Measurements from ENCODE around the gene METAP2. TPM values are rescaled to one million over a fixed set of nuclear protein-coding genes. Genes with fewer than 3 reads are reported as not detected.
"Not testable (repeated sequence)": the region's sequence is repeated elsewhere in the genome, so short reads cannot be mapped to it uniquely, and the experiment has no call there.

The METAP2 gene
- total and polyA plus RNA-seq, 2 of the 8 experiments (the other 6 are each of a cell fraction or from before 2014, with no cell fraction given), result 41.3 to 114 TPM

DNA sequence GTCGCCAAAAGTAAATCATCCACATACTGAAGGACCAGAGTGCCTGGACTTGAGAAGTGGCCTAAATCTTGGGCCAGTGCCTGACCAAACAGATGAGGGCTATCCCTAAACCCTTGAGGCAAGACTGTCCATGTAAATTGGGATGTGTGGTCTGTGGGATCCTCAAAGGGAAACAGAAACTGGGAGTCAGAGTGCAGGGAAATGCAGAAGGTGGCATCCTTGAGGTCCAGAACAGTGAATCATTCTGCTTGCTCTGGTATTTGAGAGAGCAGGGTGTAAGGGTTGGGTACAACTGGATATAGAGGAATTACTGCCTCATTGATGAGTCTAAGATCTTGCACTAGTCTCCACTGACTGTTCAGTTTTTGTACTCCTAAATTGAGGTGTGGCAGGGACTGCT lies 20.1 kb upstream of the METAP2 start:
- not testable (repeated sequence) for H2BK120ac ChIP-seq (replicated peaks; ENCODE audit: low read depth, low read length); H2AFZ ChIP-seq (ENCODE audit: low read length); H3K4me2 ChIP-seq (ENCODE audit: insufficient read depth in 1 of 2, low read depth in 2 of 2, low read length in 2 of 2); H3K79me2 ChIP-seq (ENCODE audit: control insufficient read depth in 1 of 2, insufficient read depth in 2 of 2, low read length in 2 of 2); H3K23ac ChIP-seq (ENCODE audit: insufficient read length); H3K79me1 ChIP-seq (ENCODE audit: low read depth, low read length); H3K9ac ChIP-seq (replicated peaks in 1 of 4; ENCODE audit: extremely low read depth in 1 of 4, low read depth in 3 of 4, low read length in 3 of 4); H3K23me2 ChIP-seq (ENCODE audit: low read depth, low read length); H4K20me1 ChIP-seq (replicated peaks in 1 of 2; ENCODE audit: control insufficient read depth in 1 of 2, insufficient read depth in 2 of 2, low read length in 2 of 2); H3K4me3 ChIP-seq (ENCODE audit: extremely low read depth in 1 of 4, insufficient read depth in 2 of 4, low read depth in 3 of 4, low read length in 4 of 4); H3K4ac ChIP-seq (replicated peaks; ENCODE audit: insufficient read length, low read depth, low read length); FAIRE-seq; H3K4me1 ChIP-seq (replicated peaks in 1 of 4; ENCODE audit: control insufficient read depth in 3 of 4, insufficient read depth in 4 of 4, low read length in 3 of 4); H3K18ac ChIP-seq (ENCODE audit: extremely low read depth, low read length); H2BK15ac ChIP-seq (ENCODE audit: low read length); H3K14ac ChIP-seq (ENCODE audit: insufficient read length); H3K27ac ChIP-seq (ENCODE audit: low read depth, low read length); H3K56ac ChIP-seq (replicated peaks; ENCODE audit: insufficient read length, low read depth, low read length); H3K27me3 ChIP-seq (replicated peaks in 1 of 4; ENCODE audit: control insufficient read depth in 3 of 4, extremely low read depth in 1 of 4, insufficient read depth in 3 of 4, low read length in 3 of 4); H4K5ac ChIP-seq (ENCODE audit: insufficient read length, low read depth, low read length); H3K36me3 ChIP-seq (ENCODE audit: control insufficient read depth in 2 of 4, insufficient read depth in 4 of 4, low read length in 3 of 4); H2AK5ac ChIP-seq (ENCODE audit: low read depth, low read length); H2BK12ac ChIP-seq (ENCODE audit: low read depth, low read length); H2BK20ac ChIP-seq (ENCODE audit: low read length); H4K8ac ChIP-seq (ENCODE audit: extremely low read depth, insufficient read depth, low read length); DNase-seq (ENCODE audit: low read depth in 1 of 2, low spot score in 2 of 2); H4K91ac ChIP-seq (replicated peaks; ENCODE audit: insufficient read length, low read length); H2BK5ac ChIP-seq (ENCODE audit: low read depth, low read length)
- H3K9me3 ChIP-seq (ENCODE audit: insufficient read depth in 2 of 2, low read depth in 1 of 2, low read length in 1 of 2), result peaks cover 15 to 16% of the 10 kb centered on the region in 2 experiments; a peak in 2 of 4 replicates
- POLR2A ChIA-PET (ENCODE audit: partially characterized antibody), result interaction anchor here (0.6 kb wide), 1 partner anchor 14 kb away, joined by 3 read pairs; no protein-coding TSS in a partner anchor
- CTCF ChIA-PET (ENCODE audit: partially characterized antibody), result interaction anchor here (0.6 kb wide), 1 partner anchor 69 kb away, joined by 4 read pairs; no protein-coding TSS in a partner anchor
- WGBS, 2 experiments (ENCODE audit: extremely low coverage in 1 of 2, insufficient coverage in 1 of 2, insufficient read length in 1 of 2, insufficient replicate concordance in 2 of 2, low coverage in 1 of 2, low lambda C conversion rate in 2 of 2, missing lambda C conversion rate in 1 of 2), result 69% methylated on average over 1 of the region's 1 CpG; no CpG with 5 or more reads in 1 of the 2 experiments

DNA sequence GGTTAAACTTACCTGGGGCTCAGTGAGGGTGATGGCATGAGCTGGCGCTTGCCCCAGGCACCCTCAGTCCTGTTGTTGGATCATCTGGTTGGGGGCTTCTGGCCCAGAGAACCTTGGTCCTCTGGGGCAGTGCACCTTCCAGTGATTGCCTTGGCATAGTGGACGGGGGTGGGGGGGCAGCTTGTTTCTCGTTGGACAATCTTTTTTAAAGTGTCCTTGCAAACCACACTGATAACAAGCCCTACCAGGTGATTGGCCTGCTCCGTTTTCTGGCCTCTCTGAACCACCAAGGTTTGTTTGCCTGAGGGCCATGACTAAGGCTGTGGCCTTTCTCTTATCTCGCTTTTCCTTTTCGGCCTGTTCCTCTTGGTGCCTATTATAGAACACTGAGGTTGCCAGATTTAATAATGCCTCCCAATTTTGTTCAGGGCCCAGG lies 19.2 kb upstream of the METAP2 start:
- FAIRE-seq; H3K4me2 ChIP-seq (ENCODE audit: insufficient read depth in 1 of 2, low read depth in 2 of 2, low read length in 2 of 2); H3K27ac ChIP-seq (ENCODE audit: low read depth, low read length); H2AFZ ChIP-seq (ENCODE audit: low read length); H3K4ac ChIP-seq (replicated peaks; ENCODE audit: insufficient read length, low read depth, low read length); H2BK120ac ChIP-seq (replicated peaks; ENCODE audit: low read depth, low read length); H3K23me2 ChIP-seq (ENCODE audit: low read depth, low read length); H3K79me1 ChIP-seq (ENCODE audit: low read depth, low read length); H3K4me1 ChIP-seq (replicated peaks in 1 of 4; ENCODE audit: control insufficient read depth in 3 of 4, insufficient read depth in 4 of 4, low read length in 3 of 4); H3K36me3 ChIP-seq (ENCODE audit: control insufficient read depth in 2 of 4, insufficient read depth in 4 of 4, low read length in 3 of 4); H3K79me2 ChIP-seq (ENCODE audit: control insufficient read depth in 1 of 2, insufficient read depth in 2 of 2, low read length in 2 of 2); DNase-seq (ENCODE audit: low read depth in 1 of 2, low spot score in 2 of 2); H3K27me3 ChIP-seq (replicated peaks in 1 of 4; ENCODE audit: control insufficient read depth in 3 of 4, extremely low read depth in 1 of 4, insufficient read depth in 3 of 4, low read length in 3 of 4); H3K9ac ChIP-seq (replicated peaks in 1 of 4; ENCODE audit: extremely low read depth in 1 of 4, low read depth in 3 of 4, low read length in 3 of 4); H4K5ac ChIP-seq (ENCODE audit: insufficient read length, low read depth, low read length); H2BK20ac ChIP-seq (ENCODE audit: low read length); H2BK5ac ChIP-seq (ENCODE audit: low read depth, low read length); H2AK5ac ChIP-seq (ENCODE audit: low read depth, low read length); H3K56ac ChIP-seq (replicated peaks; ENCODE audit: insufficient read length, low read depth, low read length); POLR2A ChIA-PET (ENCODE audit: partially characterized antibody); H3K14ac ChIP-seq (ENCODE audit: insufficient read length); H4K91ac ChIP-seq (replicated peaks; ENCODE audit: insufficient read length, low read length); H3K4me3 ChIP-seq (ENCODE audit: extremely low read depth in 1 of 4, insufficient read depth in 2 of 4, low read depth in 3 of 4, low read length in 4 of 4); H2BK15ac ChIP-seq (ENCODE audit: low read length); H3K18ac ChIP-seq (ENCODE audit: extremely low read depth, low read length); H2BK12ac ChIP-seq (ENCODE audit: low read depth, low read length); H4K8ac ChIP-seq (ENCODE audit: extremely low read depth, insufficient read depth, low read length); H4K20me1 ChIP-seq (replicated peaks in 1 of 2; ENCODE audit: control insufficient read depth in 1 of 2, insufficient read depth in 2 of 2, low read length in 2 of 2); H3K23ac ChIP-seq (ENCODE audit: insufficient read length): not testable (repeated sequence)
- CTCF ChIA-PET (ENCODE audit: partially characterized antibody), result interaction anchor here (0.6 kb wide), 1 partner anchor 80 kb away, joined by 3 read pairs; no protein-coding TSS in a partner anchor
- WGBS, 2 experiments (ENCODE audit: extremely low coverage in 1 of 2, insufficient coverage in 1 of 2, insufficient read length in 1 of 2, insufficient replicate concordance in 2 of 2, low coverage in 1 of 2, low lambda C conversion rate in 2 of 2, missing lambda C conversion rate in 1 of 2), result 82% methylated on average over 6 of the region's 6 CpGs; no CpG with 5 or more reads in 1 of the 2 experiments
- H3K9me3 ChIP-seq (ENCODE audit: insufficient read depth in 2 of 2, low read depth in 1 of 2, low read length in 1 of 2), result peaks cover 15 to 19% of the 10 kb centered on the region in 2 experiments; a peak in 2 of 4 replicates

All from H1 (cell line).